Dermis microvascular lymphatic vessel endothelial cell (primary cell): Measurements from ENCODE around the gene FNDC10. TPM values are rescaled to one million over a fixed set of nuclear protein-coding genes. Genes with fewer than 3 reads are reported as not detected.
A peak's percentile ranks its signal among the peaks of the same experiment; 100 is the strongest.
"Not testable (repeated sequence)": the region's sequence is repeated elsewhere in the genome, so short reads cannot be mapped to it uniquely, and the experiment has no call there.

Experiments used
- DNase-seq, 2 donors: peaks; one replicate each; pipeline versions ENCODE4 v3.0.0 to v3.0.0-alpha.2; 2010; ENCODE audit warnings: low read depth in 2 of 2
- total RNA-seq: library from RNA; depleted of rRNA; stranded (reverse); fragments of >200 nt; gene quantifications from 2 replicates; pipeline ENCODE4 v1.2.1, GENCODE V29; 2014

The FNDC10 gene
- 0.39 and 1.3 TPM in 2 replicates for total RNA-seq

GRCh38 chr1:1599935-1600860, at the start of gene FNDC10:
Gene FNDC10, minus strand, starts transcription at chr1:1600135. Its CDS starts 120 bp downstream, at chr1:1600015.
- no peak for DNase-seq

GRCh38 chr1:1648265-1648664, 48.3 kb upstream of the FNDC10 start:
- not testable (repeated sequence) for DNase-seq

GRCh38 chr1:1647567-1648241, 47.8 kb upstream of the FNDC10 start:
- not testable (repeated sequence) for DNase-seq

GRCh38 chr1:1646326-1646725, 46.4 kb upstream of the FNDC10 start:
- DNase-seq, result peak in 1 of 2 donors; percentile 52

GRCh38 chr1:1640711-1641461, 41.0 kb upstream of the FNDC10 start:
- DNase-seq, result not testable (repeated sequence)

GRCh38 chr1:1640081-1640480, 40.1 kb upstream of the FNDC10 start:
- DNase-seq, result not testable (repeated sequence)

DNA sequence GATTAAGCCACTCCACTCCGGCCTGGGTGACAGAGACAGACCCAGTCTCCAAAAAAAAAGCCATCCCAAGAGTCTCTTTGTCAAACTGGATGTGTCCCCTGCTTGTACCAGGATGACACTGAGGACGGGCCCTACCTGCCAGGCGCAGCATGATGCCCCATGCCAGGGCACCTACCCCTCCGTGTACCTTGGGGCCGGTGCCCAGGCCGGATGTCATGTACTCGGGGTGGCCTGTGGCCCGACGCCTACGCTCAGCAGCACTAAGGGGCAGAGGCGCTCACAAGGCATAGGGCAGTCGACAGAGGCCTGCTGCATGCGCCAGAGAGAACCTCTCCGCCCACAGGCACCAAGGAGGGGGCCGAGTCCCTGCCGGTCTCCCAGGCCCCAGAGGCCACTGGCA, 39.4 kb upstream of the FNDC10 start:
- not testable (repeated sequence) for DNase-seq

- DNase-seq, result not testable (repeated sequence)
These were observed 38.6 kb upstream of the FNDC10 start for GRCh38 chr1:1638528-1638927.

DNA sequence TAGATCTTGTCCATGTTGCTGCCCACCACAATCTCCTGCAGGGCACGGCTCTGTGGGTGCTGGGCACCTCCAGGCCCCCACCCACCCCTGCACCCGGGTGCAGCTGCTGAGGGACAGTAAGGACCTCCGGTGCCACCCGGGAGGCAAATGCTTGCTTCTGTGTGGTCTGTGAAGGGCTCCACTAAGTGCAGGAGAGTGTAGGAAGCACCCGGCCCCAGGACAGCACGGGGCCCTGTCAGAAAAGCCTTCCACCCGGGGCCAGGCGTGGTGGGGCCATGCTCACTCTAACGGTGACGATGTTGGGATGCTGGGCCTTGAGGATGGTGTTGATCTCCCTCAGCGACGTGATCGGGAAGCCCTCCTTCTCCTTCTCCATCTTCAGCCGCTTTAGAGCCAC, 37.5 kb upstream of the FNDC10 start:
- DNase-seq, result not testable (repeated sequence)

DNA sequence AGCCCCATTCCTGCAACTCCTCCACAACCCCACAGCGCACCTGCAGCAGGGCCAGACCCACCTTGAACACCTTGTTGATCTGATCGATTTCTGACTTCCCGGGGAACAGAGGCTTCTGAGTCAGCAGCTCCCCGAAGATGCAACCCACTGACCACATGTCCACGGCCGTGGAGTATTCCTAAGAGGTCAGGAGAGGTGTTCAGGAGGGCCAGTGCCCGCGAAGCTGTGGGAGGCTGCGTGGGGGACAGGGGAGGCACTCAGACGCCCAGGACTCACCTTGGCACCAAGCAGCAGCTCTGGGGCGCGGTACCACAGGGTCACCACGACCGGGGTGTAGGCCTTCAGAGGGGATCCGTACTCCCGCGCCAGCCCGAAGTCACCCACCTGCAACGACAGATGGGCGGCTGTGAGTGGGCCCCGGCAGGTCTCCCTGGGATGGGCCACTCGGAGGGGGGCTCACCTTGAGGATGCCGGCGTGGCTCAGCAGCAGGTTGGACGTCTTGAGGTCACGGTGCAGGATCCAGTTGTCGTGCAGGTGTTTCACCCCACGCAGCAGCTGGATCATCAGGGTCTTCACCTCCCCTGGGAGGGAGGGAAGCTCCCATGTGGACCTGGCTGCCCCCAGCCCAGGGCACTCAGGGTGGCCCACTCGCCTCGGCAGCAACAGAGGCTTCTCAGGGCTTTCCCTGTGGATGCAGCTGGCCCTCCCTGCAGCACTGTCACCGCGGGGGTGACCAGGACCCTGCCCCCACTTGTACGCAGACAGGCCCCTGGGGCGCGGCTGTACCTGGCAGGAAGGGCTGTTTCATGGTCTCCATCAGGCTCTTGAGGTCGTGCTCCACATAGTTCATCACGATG, 36.9 kb upstream of the FNDC10 start:
- DNase-seq, result not testable (repeated sequence)

DNA sequence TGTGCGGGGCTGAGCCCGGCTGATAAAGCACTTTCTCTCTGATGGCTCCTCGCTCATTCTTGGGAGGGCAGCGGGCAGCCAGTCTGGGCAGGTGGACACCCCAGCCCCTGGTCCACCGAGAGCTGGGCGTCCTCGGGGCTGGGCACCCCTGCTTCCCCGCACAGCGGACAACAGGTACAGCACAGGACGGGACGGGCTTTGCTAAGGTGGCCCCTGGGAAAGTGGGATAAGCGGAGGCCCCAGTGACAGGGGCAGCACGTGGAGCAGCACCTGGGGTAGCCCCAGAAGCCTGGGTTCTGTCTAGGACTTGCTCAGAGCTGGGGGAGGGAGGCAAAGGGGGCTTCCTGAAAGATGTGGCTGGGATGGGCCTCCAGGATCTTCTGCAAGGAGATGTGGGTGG, 34.7 kb upstream of the FNDC10 start:
- not testable (repeated sequence) for DNase-seq

- DNase-seq, result not testable (repeated sequence)
These were observed 33.5 kb upstream of the FNDC10 start for GRCh38 chr1:1633409-1633808.

DNA sequence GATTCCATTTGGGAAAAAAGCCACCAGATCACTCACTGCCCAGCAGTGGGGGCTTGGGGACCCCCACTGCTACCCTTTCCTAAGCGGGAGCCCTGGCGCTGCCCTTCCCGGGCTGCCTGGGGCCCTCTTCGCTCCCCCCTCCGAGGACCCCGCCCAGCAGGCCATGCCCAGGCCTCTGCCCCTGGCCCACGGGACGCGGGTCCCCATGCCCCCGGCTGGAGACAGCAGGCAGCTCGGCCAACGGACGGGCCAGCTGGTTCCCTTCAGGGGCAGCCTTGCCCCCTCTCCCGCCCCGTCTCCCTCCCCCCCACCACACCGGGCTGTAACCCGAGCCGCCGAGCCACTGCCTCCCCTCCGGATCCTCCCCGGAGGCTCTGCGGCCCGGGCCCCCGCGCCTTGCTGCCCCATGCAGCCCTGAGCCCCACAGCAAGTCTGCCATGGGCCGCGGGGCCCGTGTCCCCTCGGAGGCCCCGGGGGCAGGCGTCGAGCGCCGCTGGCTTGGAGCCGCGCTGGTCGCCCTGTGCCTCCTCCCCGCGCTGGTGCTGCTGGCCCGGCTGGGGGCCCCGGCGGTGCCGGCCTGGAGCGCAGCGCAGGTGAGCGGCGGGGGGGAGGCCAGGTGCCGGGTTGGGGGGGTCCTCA, 32.0 kb upstream of the FNDC10 start, which contains the start of gene MMP23B:
Gene MMP23B (plus strand): TSS at position 392 of the 639 bp plus-strand sequence. CDS start 46 bp downstream, at position 438.
- no peak for DNase-seq

DNA sequence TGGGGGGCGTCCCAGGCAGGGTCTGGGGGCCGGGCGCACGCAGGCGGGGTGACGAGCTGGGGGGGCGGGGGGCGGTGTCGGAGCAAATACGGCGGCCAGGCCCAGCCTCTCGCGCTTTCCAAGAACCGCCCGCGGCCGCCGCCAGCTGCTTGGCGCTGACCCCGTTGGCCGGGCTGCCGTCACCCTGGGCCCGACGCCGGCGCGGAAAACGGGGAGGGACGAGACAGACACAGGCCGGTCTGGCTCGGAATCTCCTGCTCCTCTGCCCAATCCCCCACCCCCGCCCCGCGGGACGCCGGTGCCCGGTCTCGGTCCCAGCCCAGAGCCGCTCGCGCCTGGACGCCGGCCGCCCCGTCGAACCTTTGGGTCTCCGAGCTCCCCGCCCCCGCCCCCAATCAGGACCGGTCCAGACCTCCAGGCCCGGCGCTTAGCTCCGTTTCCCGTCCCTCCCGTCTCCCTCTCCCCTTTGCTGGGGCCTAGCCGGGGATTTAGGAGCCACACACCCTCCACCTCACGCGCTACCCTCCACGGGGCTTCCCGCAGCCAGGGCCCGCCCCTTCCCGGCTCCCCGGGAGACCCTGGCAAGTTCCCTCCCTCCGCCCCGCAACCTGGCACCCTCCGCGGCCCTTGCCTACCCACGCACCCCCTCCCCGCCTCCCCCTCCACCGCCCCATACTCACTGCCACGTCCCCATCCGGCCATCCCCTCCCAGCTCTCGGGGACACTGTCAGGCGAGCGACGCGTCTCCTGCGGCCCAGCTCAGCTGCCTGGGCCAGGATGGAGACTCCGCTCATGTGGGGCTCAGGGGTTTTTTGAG, 31.2 kb upstream of the FNDC10 start:
- DNase-seq, result no peak

DNA sequence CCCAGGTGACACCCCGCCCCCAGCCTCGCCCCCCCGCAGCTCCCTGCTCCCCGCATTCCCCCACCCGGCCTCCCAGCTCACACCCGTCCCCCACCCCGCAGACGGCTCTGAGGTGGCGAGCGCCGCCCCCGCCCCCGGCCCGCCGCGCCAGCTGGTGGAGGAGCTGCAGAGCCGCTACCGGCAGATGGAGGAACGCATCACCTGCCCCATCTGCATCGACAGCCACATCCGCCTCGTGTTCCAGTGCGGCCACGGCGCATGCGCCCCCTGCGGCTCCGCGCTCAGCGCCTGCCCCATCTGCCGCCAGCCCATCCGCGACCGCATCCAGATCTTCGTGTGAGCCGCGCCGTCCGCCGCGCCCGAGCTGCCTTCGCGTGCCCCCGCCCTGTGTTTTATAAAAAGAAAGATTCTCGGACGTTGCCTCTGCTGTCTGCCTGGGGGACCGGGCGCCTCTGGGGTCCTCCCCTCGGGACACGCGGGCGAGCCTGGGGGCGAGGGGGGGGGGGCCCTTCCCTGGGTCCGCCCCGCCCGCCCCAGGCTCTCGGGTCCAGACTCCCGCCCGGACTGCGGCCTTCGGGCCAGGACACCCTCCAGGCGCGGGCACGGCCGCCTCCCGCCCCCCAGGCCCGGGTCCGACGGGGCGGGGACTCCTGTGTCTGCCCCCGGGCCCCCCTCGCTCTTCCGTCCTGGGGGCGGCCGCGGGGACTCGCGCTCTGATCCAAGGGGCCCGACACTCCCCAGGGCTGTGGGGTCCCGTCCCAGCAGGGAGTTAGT, 30.4 kb upstream of the FNDC10 start:
- DNase-seq, result peak; percentile 36 to 67

DNA sequence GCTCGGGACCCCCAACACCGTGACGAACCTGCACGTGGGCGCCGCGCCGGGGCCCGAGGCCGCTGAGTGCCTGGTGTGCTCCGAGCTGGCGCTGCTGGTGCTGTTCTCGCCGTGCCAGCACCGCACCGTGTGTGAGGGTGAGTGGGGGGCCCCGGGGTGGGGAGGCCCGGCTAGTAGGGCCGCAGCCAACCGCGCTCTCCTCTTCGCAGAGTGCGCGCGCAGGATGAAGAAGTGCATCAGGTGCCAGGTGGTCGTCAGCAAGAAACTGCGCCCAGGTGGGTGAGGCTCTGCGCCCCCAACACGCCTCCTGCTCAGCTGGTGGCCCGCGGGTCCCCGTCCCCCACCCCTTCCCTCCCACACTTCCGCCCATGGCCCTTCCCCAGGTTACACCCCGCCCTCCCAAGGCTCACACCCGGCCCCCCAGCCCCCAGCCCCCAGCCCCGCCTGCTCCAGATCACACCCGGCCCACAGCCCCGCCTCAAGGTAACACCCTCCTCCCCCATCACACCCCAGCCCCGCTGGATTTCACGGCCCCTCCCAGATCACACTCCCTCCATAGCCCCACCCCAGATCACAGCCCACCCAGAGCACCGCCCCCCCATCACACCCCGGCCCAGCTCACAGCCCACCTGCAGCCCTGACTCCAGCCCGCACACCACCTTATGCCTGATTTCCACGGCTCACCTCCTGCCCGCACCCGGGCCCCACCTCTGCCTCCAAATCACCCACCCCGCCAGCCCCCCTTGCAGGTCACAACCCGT, 29.7 kb upstream of the FNDC10 start:
- DNase-seq, result no peak

DNA sequence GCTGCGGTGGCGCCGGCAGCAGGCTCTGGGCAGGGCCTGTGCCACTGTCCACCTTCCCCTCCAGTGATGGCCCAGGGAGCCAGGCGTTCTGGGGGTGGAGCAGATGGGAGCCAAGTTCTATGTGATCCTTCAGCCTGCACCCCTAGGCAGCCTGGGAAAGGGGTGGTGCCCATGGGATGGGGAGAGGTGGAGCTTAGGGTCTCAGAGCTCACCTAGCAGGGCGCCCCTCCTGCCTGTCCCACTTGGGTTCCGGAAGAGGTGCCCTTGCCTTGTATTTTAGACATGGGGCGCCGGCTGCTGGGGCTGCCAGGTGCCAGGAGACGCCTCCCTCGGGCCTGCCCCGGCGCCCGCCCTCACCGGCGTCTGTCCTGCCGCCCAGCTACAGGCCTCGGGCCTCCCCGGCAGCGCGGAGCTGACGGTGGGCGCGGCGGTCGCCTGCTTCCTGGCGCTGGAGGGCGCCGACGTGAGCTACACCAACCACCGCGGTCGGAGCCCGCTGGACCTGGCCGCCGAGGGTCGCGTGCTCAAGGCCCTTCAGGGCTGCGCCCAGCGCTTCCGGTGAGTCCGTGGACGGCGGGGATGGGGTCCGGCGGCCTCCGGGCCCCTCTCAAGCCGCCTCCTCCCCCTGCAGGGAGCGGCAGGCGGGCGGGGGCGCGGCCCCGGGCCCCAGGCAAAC, 29.0 kb upstream of the FNDC10 start:
- DNase-seq, result no peak
